Measurements from ENCODE around the gene RAB3GAP2. TPM values are rescaled to one million over a fixed set of nuclear protein-coding genes. Genes with fewer than 3 reads are reported as not detected.

The RAB3GAP2 gene
- total and polyA plus RNA-seq, 10 of the 15 experiments (the other 5 are each of a cell fraction or from before 2014, with no cell fraction given), result 11.9 to 51.1 (median 24.4) TPM

GRCh38 chr1:220272047-220272840 is at the start of gene RAB3GAP2 (continued):
- TF ChIP-seq FOS (IDR thresholded peaks at IDR 0.05; ENCODE audit: borderline replicate concordance, extremely low read depth, insufficient read length), result no peak
- peak; percentile 74 for TF ChIP-seq CREM (IDR thresholded peaks at IDR 0.05; ENCODE audit: low read depth)
- TF ChIP-seq SMARCA5 (IDR thresholded peaks at IDR 0.05), result 0 out of 2 replicates have a peak, but pooled peaks have one; percentile 69
- no peak for TF ChIP-seq NR2C2 (IDR thresholded peaks at IDR 0.05; ENCODE audit: borderline replicate concordance, control insufficient read depth, insufficient read length, low read depth)
- no peak for TF ChIP-seq SMAD1 (IDR thresholded peaks at IDR 0.05; ENCODE audit: low read depth, partially characterized antibody)
- no peak for TF ChIP-seq CEBPZ (IDR thresholded peaks at IDR 0.05; ENCODE audit: low read depth, low read length)
- no peak for TF ChIP-seq RFX5 (IDR thresholded peaks at IDR 0.05; ENCODE audit: low read depth, low read length)
- no peak for TF ChIP-seq NFXL1 (IDR thresholded peaks at IDR 0.05; ENCODE audit: borderline replicate concordance)
- no peak for TF ChIP-seq HSF1 (IDR thresholded peaks at IDR 0.05; ENCODE audit: low read depth, low read length)
- no peak for TF ChIP-seq SREBF2 (IDR thresholded peaks at IDR 0.05; ENCODE audit: low read length)
- TF ChIP-seq E2F4 (IDR thresholded peaks at IDR 0.05; ENCODE audit: low read depth, low read length), result no peak
- TF ChIP-seq KDM1A (IDR thresholded peaks at IDR 0.05; ENCODE audit: borderline replicate concordance), result no peak
- TF ChIP-seq CTCF (IDR thresholded peaks at IDR 0.05 in 2 of 3, conservative IDR thresholded peaks at IDR 0.05 in 1 of 3; ENCODE audit: control insufficient read depth in 2 of 3, extremely low read depth in 1 of 3, insufficient read depth in 1 of 3, low read depth in 3 of 3, low read length in 3 of 3), result no peak
- TF ChIP-seq CHD4 (IDR thresholded peaks at IDR 0.05), result no peak
- peak; percentile 96 for TF ChIP-seq MAX (IDR thresholded peaks at IDR 0.05; ENCODE audit: low read depth, low read length)
- TF ChIP-seq SREBF1 (IDR thresholded peaks at IDR 0.05; ENCODE audit: low read length), result no peak
- TF ChIP-seq ZBTB40 (IDR thresholded peaks at IDR 0.05; ENCODE audit: borderline replicate concordance), result peak; percentile 71; the same call in 1 of the 2 replicates
